SJSA1 (cell line): ENCODE results near the gene CES5A. TPM values are rescaled to one million over a fixed set of nuclear protein-coding genes. Genes with fewer than 3 reads are reported as not detected.
"Not testable (repeated sequence)": the region's sequence is repeated elsewhere in the genome, so short reads cannot be mapped to it uniquely, and the experiment has no call there.

Experiments
- DNase-seq, 2 experiments: peaks; one replicate each; pipeline ENCODE4 v3.0.0-alpha.2; 2015 to 2020; ENCODE audit warnings: low spot score in 2 of 2, low read depth in 1 of 2
- H3K27ac ChIP-seq: fragments of 250-450 bp; sonication (Bioruptor Pico); 2 replicates; pipeline ENCODE4 v1.5.1; 2020; ENCODE audit warnings: mild to moderate bottlenecking, moderate library complexity
- H3K27me3 ChIP-seq: fragments of 250-450 bp; sonication (Bioruptor Pico); replicated peaks from 2 replicates; pipeline ENCODE4 v1.5.1; 2020; ENCODE audit warnings: mild to moderate bottlenecking, moderate library complexity
- H3K36me3 ChIP-seq: fragments of 250-450 bp; sonication (Bioruptor Pico); 2 replicates; pipeline ENCODE4 v1.5.1; 2020; ENCODE audit warnings: mild to moderate bottlenecking
- H3K4me1 ChIP-seq: fragments of 250-450 bp; sonication (Bioruptor Pico); replicated peaks from 2 replicates; pipeline ENCODE4 v1.6.1; 2021; ENCODE audit warnings: mild to moderate bottlenecking
- H3K4me3 ChIP-seq: fragments of 250-450 bp; sonication (Bioruptor Pico); 2 replicates; pipeline ENCODE4 v1.5.1; 2020; ENCODE audit warnings: mild to moderate bottlenecking
- H3K9me3 ChIP-seq: fragments of 250-450 bp; sonication (Bioruptor Pico); replicated peaks from 2 replicates; pipeline ENCODE4 v1.5.1; 2020; ENCODE audit warnings: mild to moderate bottlenecking
- total RNA-seq: library from RNA; depleted of rRNA; stranded (reverse); fragments of >200 nt; shearing (Covaris generic); gene quantifications from 2 replicates; pipeline ENCODE4 v1.2.3, GENCODE V29; 2014

CES5A gene
- total RNA-seq, 1 experiment from 2014 or later, result not detected

- H3K9me3 ChIP-seq, H3K27ac ChIP-seq, H3K36me3 ChIP-seq, DNase-seq, H3K4me1 ChIP-seq, H3K27me3 ChIP-seq, H3K4me3 ChIP-seq: not testable (repeated sequence)
Measured at GRCh38 chr16:55857650-55858049, 17.5 kb downstream of the CES5A start.

- no peak overlapping the region for H3K27ac ChIP-seq
- no peak for DNase-seq
- no peaks in the 10 kb centered on the region for H3K36me3 ChIP-seq
- no peaks in the 10 kb centered on the region for H3K4me1 ChIP-seq
- H3K27me3 ChIP-seq, result no peaks in the 10 kb centered on the region
- no peak overlapping the region for H3K4me3 ChIP-seq
- no peaks in the 10 kb centered on the region for H3K9me3 ChIP-seq
Measured at GRCh38 chr16:55856950-55857349, 18.2 kb downstream of the CES5A start.

- H3K9me3 ChIP-seq, result no peaks in the 10 kb centered on the region
- H3K36me3 ChIP-seq, result no peaks in the 10 kb centered on the region
- H3K4me3 ChIP-seq, result no peak overlapping the region
- H3K4me1 ChIP-seq, result no peaks in the 10 kb centered on the region
- DNase-seq, result no peak
- no peak overlapping the region for H3K27ac ChIP-seq
- H3K27me3 ChIP-seq, result peaks cover 10% of the 10 kb centered on the region
Measured at GRCh38 chr16:55853114-55853513, 22.1 kb downstream of the CES5A start.

- DNase-seq, result no peak
- H3K4me1 ChIP-seq, result no peaks in the 10 kb centered on the region
- no peaks in the 10 kb centered on the region for H3K9me3 ChIP-seq
- H3K4me3 ChIP-seq, result no peak overlapping the region
- H3K27me3 ChIP-seq, result peaks cover 19% of the 10 kb centered on the region
- H3K36me3 ChIP-seq, result no peaks in the 10 kb centered on the region
- no peak overlapping the region for H3K27ac ChIP-seq
Measured at GRCh38 chr16:55849536-55849935, 25.6 kb downstream of the CES5A start.

GRCh38 chr16:55846598-55847346 lies 28.4 kb downstream of the CES5A start:
- DNase-seq, result no peak
- Histone ChIP-seq H3K9me3 (no peaks in the 10 kb centered on the region), H3K27ac (no peak overlapping the region), H3K36me3 (no peaks in the 10 kb centered on the region), H3K4me1 (no peaks in the 10 kb centered on the region), H3K4me3 (no peak overlapping the region), H3K27me3 (peaks cover 19% of the 10 kb centered on the region)

- Histone ChIP-seq H3K9me3 (no peaks in the 10 kb centered on the region), H3K4me3 (no peak overlapping the region), H3K27me3 (peaks cover 9% of the 10 kb centered on the region), H3K36me3 (no peaks in the 10 kb centered on the region), H3K27ac (no peak overlapping the region), H3K4me1 (no peaks in the 10 kb centered on the region)
- no peak for DNase-seq
Measured at GRCh38 chr16:55843105-55843395, 32.1 kb downstream of the CES5A start.

- Histone ChIP-seq H3K4me3 (no peak overlapping the region), H3K4me1 (no peaks in the 10 kb centered on the region), H3K27me3 (peaks cover 9% of the 10 kb centered on the region), H3K36me3 (no peaks in the 10 kb centered on the region), H3K27ac (no peak overlapping the region), H3K9me3 (no peaks in the 10 kb centered on the region)
- DNase-seq, result peak in 1 of 2 experiments; percentile 34
Measured at GRCh38 chr16:55842369-55843104, 32.6 kb downstream of the CES5A start.

- Histone ChIP-seq H3K27ac (no peak overlapping the region), H3K36me3 (no peaks in the 10 kb centered on the region), H3K27me3 (no peaks in the 10 kb centered on the region; the same call in 1 of the 2 replicates), H3K9me3 (no peaks in the 10 kb centered on the region), H3K4me1 (no peaks in the 10 kb centered on the region), H3K4me3 (no peak overlapping the region)
- DNase-seq, result no peak
Measured at GRCh38 chr16:55839115-55839514, 36.1 kb downstream of the CES5A start.

GRCh38 chr16:55836158-55836611 lies 39.0 kb downstream of the CES5A start:
- Histone ChIP-seq H3K4me1 (no peaks in the 10 kb centered on the region), H3K4me3 (no peak overlapping the region), H3K9me3 (no peaks in the 10 kb centered on the region), H3K27me3 (no peaks in the 10 kb centered on the region), H3K27ac (no peak overlapping the region), H3K36me3 (no peaks in the 10 kb centered on the region)
- DNase-seq, result no peak

- Histone ChIP-seq H3K4me1 (no peaks in the 10 kb centered on the region), H3K9me3 (no peaks in the 10 kb centered on the region), H3K36me3 (no peaks in the 10 kb centered on the region), H3K27ac (no peak overlapping the region), H3K4me3 (no peak overlapping the region), H3K27me3 (no peaks in the 10 kb centered on the region)
- no peak for DNase-seq
Measured at GRCh38 chr16:55835581-55835980, 39.6 kb downstream of the CES5A start.

- not testable (repeated sequence) for H3K4me1 ChIP-seq, H3K27me3 ChIP-seq, H3K36me3 ChIP-seq, H3K27ac ChIP-seq, DNase-seq, H3K9me3 ChIP-seq, H3K4me3 ChIP-seq
Measured at GRCh38 chr16:55835173-55835572, 40.0 kb downstream of the CES5A start.

GRCh38 chr16:55834049-55834448 lies 41.1 kb downstream of the CES5A start:
- no peak for DNase-seq
- Histone ChIP-seq H3K36me3 (no peaks in the 10 kb centered on the region), H3K4me3 (no peak overlapping the region), H3K9me3 (no peaks in the 10 kb centered on the region), H3K27me3 (no peaks in the 10 kb centered on the region), H3K4me1 (no peaks in the 10 kb centered on the region), H3K27ac (no peak overlapping the region)

- Histone ChIP-seq H3K4me1 (no peaks in the 10 kb centered on the region), H3K4me3 (no peak within 1 kb of the TSS), H3K9me3 (no peaks in the 10 kb centered on the region), H3K27ac (no peak within 1 kb of the TSS), H3K27me3 (no peaks in the 10 kb centered on the region), H3K36me3 (no peaks in the 10 kb centered on the region)
- no peak for DNase-seq
Measured at GRCh38 chr16:55832773-55833691, 42.1 kb downstream of the CES5A start, which contains the start of gene CES1. Gene CES1, minus strand, starts transcription at chr16:55833096. Its CDS starts 41 bp downstream, at chr16:55833055.

GRCh38 chr16:55832425-55832772 lies 42.8 kb downstream of the CES5A start:
- Histone ChIP-seq H3K4me3 (no peak overlapping the region), H3K36me3 (no peaks in the 10 kb centered on the region), H3K9me3 (no peaks in the 10 kb centered on the region), H3K4me1 (no peaks in the 10 kb centered on the region), H3K27ac (no peak overlapping the region), H3K27me3 (no peaks in the 10 kb centered on the region)
- DNase-seq, result no peak
